ENCODE data around the gene MRPL53. TPM values are rescaled to one million over a fixed set of nuclear protein-coding genes. Genes with fewer than 3 reads are reported as not detected.

The MRPL53 gene
- total and polyA plus RNA-seq, 2 of the 4 experiments (the other 2 are of a cell fraction) = 5.2 to 39.0 TPM

GRCh38 chr2:74502720-74503505 lies 30.4 kb upstream of the MRPL53 start:
- peak; percentile 84 for DNase-seq
- Histone ChIP-seq H3K23ac (ENCODE audit: low read depth, low read length) (peak overlapping the region; percentile 74; the same call in 1 of the 2 replicates), H2BK20ac (ENCODE audit: low read depth, low read length) (peak overlapping the region; percentile 43; the same call in 1 of the 2 replicates), H3K79me1 (ENCODE audit: low read depth in 1 of 2, low read length in 2 of 2) (peaks cover 12 to 40% of the 10 kb centered on the region in 2 experiments), H3K4me1 (ENCODE audit: control insufficient read depth, insufficient read depth, low read length) (peaks cover 23% of the 10 kb centered on the region), H3K27ac (ENCODE audit: insufficient read depth, low read length) (peak overlapping the region; percentile 67), H3K4me3 (ENCODE audit: insufficient read depth, low read depth, low read length) (peak overlapping the region; percentile 43), H2AK5ac (ENCODE audit: low read depth, low read length) (peak overlapping the region; percentile 96), H3K9me3 (ENCODE audit: control insufficient read depth, insufficient read depth, low read length) (no peaks in the 10 kb centered on the region), H3K4ac (ENCODE audit: low read depth, low read length) (peak overlapping the region; percentile 94), H3K36me3 (ENCODE audit: control insufficient read depth, insufficient read depth, low read length) (peaks cover 16% of the 10 kb centered on the region), H3K56ac (ENCODE audit: extremely low read depth, insufficient read depth, low read length) (peak overlapping the region; percentile 76; the same call in 1 of the 2 replicates), H3K18ac (ENCODE audit: low read depth, low read length) (peak overlapping the region; percentile 41; the same call in 1 of the 2 replicates), H3K4me2 (ENCODE audit: low read depth, low read length) (peak overlapping the region; percentile 67), H2BK15ac (ENCODE audit: low read depth, low read length) (peak overlapping the region; percentile 66; the same call in 1 of the 3 replicates), H4K8ac (ENCODE audit: low read depth in 2 of 2, low read length in 2 of 2) (peak overlapping the region; percentile 91 to 94), H2AFZ (replicated peaks; ENCODE audit: low read length, poor library complexity) (peak overlapping the region; percentile 97), H4K5ac (ENCODE audit: low read depth, low read length) (peak overlapping the region; percentile 87), H3K27me3 (ENCODE audit: control insufficient read depth, insufficient read depth, low read length) (peaks cover 32% of the 10 kb centered on the region), H3K9ac (ENCODE audit: low read depth, low read length) (peak overlapping the region; percentile 39), H2AK9ac (replicated peaks; ENCODE audit: low read depth, low read length, poor library complexity) (peak overlapping the region; percentile 90), H4K20me1 (ENCODE audit: insufficient read depth, low read length) (no peaks in the 10 kb centered on the region), H3K9me1 (ENCODE audit: insufficient read depth, low read length) (peaks cover 9% of the 10 kb centered on the region), H4K91ac (ENCODE audit: insufficient read depth, low read depth, low read length) (peak overlapping the region; percentile 92), H2BK5ac (ENCODE audit: low read depth, low read length, poor library complexity, severe bottlenecking) (peak overlapping the region; percentile 27), H3K14ac (replicated peaks; ENCODE audit: low read depth, low read length) (peak overlapping the region; percentile 98), H2BK120ac (ENCODE audit: low read depth, low read length) (peak overlapping the region; percentile 78)
- no TSS peak for BruUV-seq (replicated peaks)
- peak; percentile 60 for ATAC-seq (ENCODE audit: low read depth)
- in situ Hi-C loops (cut with MboI; ENCODE audit: low sequenced_read_pairs) = no loop called here
- CTCF ChIA-PET = interaction anchor here (0.9 kb wide), 1 partner anchor 82 kb away, joined by 3 read pairs; no protein-coding TSS in a partner anchor
- 2% methylated on average over 22 of the region's 67 CpGs; no CpG with 5 or more reads in 1 of the 2 experiments for WGBS, 2 experiments (ENCODE audit: extremely low coverage in 2 of 2, insufficient read length in 1 of 2)
- intact Hi-C loops (cut with micrococcal nuclease) = no loop called here
- POLR2A ChIA-PET (ENCODE audit: unreplicated experiment) = interaction anchor here (1.4 kb wide), 1 partner anchor 20 kb away, joined by 3 read pairs; the partner anchor contains the start of genes CCDC142 and TTC31
- dilution Hi-C loops (cut with HindIII; ENCODE audit: low sequenced_read_pairs, unreplicated experiment) = no loop called here
- no peak for TF ChIP-seq MXI1 (IDR thresholded peaks at IDR 0.05; ENCODE audit: borderline replicate concordance, low read depth, low read length)
- TF ChIP-seq SMC3 (IDR thresholded peaks at IDR 0.05; ENCODE audit: low read depth, low read length) = no peak
- TF ChIP-seq RFX5 (IDR thresholded peaks at IDR 0.05; ENCODE audit: low read depth, low read length) = no peak
- TF ChIP-seq MAFK (IDR thresholded peaks at IDR 0.05; ENCODE audit: low read depth, low read length) = no peak
- no peak for TF ChIP-seq RCOR1 (IDR thresholded peaks at IDR 0.05; ENCODE audit: insufficient replicate concordance, low read length)
- TF ChIP-seq MAZ (IDR thresholded peaks at IDR 0.05; ENCODE audit: borderline replicate concordance, low read depth, low read length) = no peak
- TF ChIP-seq USF2 (IDR thresholded peaks at IDR 0.05; ENCODE audit: low read depth, low read length) = peak; percentile 45; the same call in 1 of the 2 replicates
- TF ChIP-seq CHD1 (IDR thresholded peaks at IDR 0.05; ENCODE audit: low read depth, low read length) = no peak
- TF ChIP-seq BHLHE40 (IDR thresholded peaks at IDR 0.05; ENCODE audit: low read depth, low read length) = peak; percentile 96
- no peak for TF ChIP-seq NFE2L2 (IDR thresholded peaks at IDR 0.05; ENCODE audit: low read depth, low read length)
- TF ChIP-seq POLR2A (IDR thresholded peaks at IDR 0.05; ENCODE audit: low read depth, low read length) = peak; percentile 43; the same call in 1 of the 2 replicates
- peak; percentile 20; the same call in 1 of the 2 replicates for TF ChIP-seq CTCF (conservative IDR thresholded peaks at IDR 0.05; ENCODE audit: low read depth, low read length)
- no peak for TF ChIP-seq RAD21 (IDR thresholded peaks at IDR 0.05; ENCODE audit: low read length)
- TF ChIP-seq CEBPB (IDR thresholded peaks at IDR 0.05; ENCODE audit: low read depth, low read length) = no peak
- TF ChIP-seq FOS (IDR thresholded peaks at IDR 0.05; ENCODE audit: low read depth, low read length) = peak; percentile 65
